Activated CD4-positive, alpha-beta T cell treated with anti-CD3 and anti-CD28 coated beads, Interleukin-2, amount 10 ng/mL, durations not matched to agents 7 days and 5 days (primary cell): Measurements from ENCODE around the gene LRRC10B. TPM values are rescaled to one million over a fixed set of nuclear protein-coding genes. Genes with fewer than 3 reads are reported as not detected.

Experiments
- CTCF ChIA-PET: fragments of 350-600 bp; sonication (Branson Sonifier 250); formaldehyde crosslinking; loops from one replicate; lab custom pipeline; 2021; ENCODE audit warnings: antibody characterized with exemption; lab: Charles Lee
- POLR2A ChIA-PET: fragments of 350-600 bp; sonication (Branson Sonifier 250); formaldehyde crosslinking; loops from one replicate; lab custom pipeline; 2021; ENCODE audit warnings: antibody characterized with exemption; lab: Charles Lee
- DNase-seq: peaks from one replicate; pipeline ENCODE4 v3.0.0-alpha.2; 2020
- H3K27ac Mint-ChIP-seq: one replicate; pipeline ENCODE4 v1.8.0; 2021; ENCODE audit warnings: mild to moderate bottlenecking, moderate library complexity, mixed read lengths
- H3K27me3 Mint-ChIP-seq: one replicate; pipeline ENCODE4 v1.8.0; 2021; ENCODE audit warnings: mixed read lengths
- H3K36me3 Mint-ChIP-seq: one replicate; pipeline ENCODE4 v1.8.0; 2021; ENCODE audit warnings: low read depth, mixed read lengths
- H3K4me1 Mint-ChIP-seq: one replicate; pipeline ENCODE4 v1.8.0; 2021; ENCODE audit warnings: mixed read lengths
- H3K4me3 Mint-ChIP-seq: one replicate; pipeline ENCODE4 v1.8.0; 2021; ENCODE audit warnings: mild to moderate bottlenecking, moderate library complexity, mixed read lengths
- H3K9me3 Mint-ChIP-seq: one replicate; pipeline ENCODE4 v1.8.0; 2021; ENCODE audit warnings: mixed read lengths
- total RNA-seq, 2 experiments: library from RNA; stranded (reverse); gene quantifications; one replicate each; pipeline ENCODE4 v1.2.3, GENCODE V29; 2021

The LRRC10B gene
- total RNA-seq, 2 experiments from 2014 or later, result not detected

GRCh38 chr11:61505106-61505505, 3.4 kb upstream of the LRRC10B start:
- peaks cover 7% of the 10 kb centered on the region for H3K4me1 Mint-ChIP-seq
- H3K27me3 Mint-ChIP-seq, result peaks cover 26% of the 10 kb centered on the region
- H3K9me3 Mint-ChIP-seq, result no peaks in the 10 kb centered on the region
- H3K36me3 Mint-ChIP-seq, result no peaks in the 10 kb centered on the region
- CTCF ChIA-PET, result no interaction called here
- POLR2A ChIA-PET, result no interaction called here
- DNase-seq, result no peak
- no peak overlapping the region for H3K4me3 Mint-ChIP-seq
- no peak overlapping the region for H3K27ac Mint-ChIP-seq

DNA sequence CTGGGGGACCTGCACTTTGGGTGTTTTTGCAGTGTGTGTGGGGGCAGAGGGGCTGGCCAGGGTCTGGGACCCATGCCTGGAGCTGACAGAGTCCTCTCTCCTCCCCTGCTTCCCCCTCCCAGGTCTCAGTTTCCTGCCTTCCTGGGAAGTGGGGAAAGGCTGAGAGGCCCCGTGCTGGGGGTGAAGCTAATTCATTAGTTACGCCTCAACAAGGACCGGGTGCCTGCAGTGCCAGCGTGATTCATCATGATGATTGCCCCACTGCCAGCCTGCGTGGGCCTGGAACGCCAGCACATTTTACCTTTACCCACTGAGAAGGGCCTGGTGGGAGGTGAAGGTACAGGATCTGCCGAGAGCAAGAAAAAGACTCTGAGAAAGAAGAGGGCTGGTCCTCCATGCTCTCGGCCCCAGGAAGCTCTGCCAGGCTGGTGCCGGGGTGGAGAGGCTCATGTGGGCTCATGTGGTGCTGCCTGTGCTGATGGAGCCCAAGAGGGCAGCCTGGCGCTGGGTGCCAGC, 2.9 kb upstream of the LRRC10B start:
- POLR2A ChIA-PET, result no interaction called here
- no peaks in the 10 kb centered on the region for H3K9me3 Mint-ChIP-seq
- DNase-seq, result no peak
- peaks cover 7% of the 10 kb centered on the region for H3K4me1 Mint-ChIP-seq
- no peak overlapping the region for H3K27ac Mint-ChIP-seq
- no peak overlapping the region for H3K4me3 Mint-ChIP-seq
- no peaks in the 10 kb centered on the region for H3K36me3 Mint-ChIP-seq
- peaks cover 30% of the 10 kb centered on the region for H3K27me3 Mint-ChIP-seq
- CTCF ChIA-PET, result no interaction called here

DNA sequence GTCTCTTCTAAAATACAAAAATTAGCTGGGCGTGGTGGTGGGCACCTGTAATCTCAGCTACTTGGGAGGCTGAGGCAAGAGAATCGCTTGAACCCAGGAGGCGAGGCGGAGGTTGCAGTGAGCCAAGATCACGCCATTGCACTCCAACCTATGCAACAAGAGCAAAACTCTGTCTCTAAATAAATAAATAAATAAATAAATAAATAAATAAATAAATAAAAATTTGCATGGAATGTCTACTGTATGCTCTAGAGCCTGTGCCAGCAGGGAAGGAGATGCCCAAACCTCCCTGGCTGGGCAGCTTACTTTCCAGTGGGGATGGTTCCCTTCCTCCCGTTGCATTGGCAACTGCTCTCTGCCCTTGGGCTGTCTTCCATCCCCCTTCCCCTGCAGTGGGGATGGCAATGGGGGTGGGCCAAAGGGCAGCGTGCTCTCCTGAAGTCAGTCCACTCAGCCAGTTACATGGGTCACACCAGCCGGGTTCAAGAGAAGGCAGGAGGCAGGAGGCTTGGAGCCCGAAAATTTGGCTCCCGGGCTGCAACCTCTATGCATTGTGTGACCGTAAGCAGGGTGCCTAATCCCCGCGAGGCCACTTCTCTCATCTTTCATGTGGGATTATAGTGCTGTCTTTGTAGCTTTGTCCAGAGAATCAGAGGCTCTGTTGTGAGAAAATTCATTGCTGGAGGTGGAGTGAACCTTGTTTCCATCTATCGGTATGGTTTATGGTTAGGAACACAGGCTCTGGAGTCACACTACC, 1.4 kb upstream of the LRRC10B start:
- DNase-seq, result no peak
- ChIA-PET CTCF (interaction anchor here (1.1 to 3.8 kb wide), 2 partner anchors 60 to 72 kb away, joined by 3 to 15 read pairs; no protein-coding TSS in a partner anchor), POLR2A (no interaction called here)
- no peak overlapping the region for H3K27ac Mint-ChIP-seq
- H3K4me3 Mint-ChIP-seq, result no peak overlapping the region
- peaks cover 7% of the 10 kb centered on the region for H3K4me1 Mint-ChIP-seq
- no peaks in the 10 kb centered on the region for H3K9me3 Mint-ChIP-seq
- peaks cover 34% of the 10 kb centered on the region for H3K27me3 Mint-ChIP-seq
- no peaks in the 10 kb centered on the region for H3K36me3 Mint-ChIP-seq

DNA sequence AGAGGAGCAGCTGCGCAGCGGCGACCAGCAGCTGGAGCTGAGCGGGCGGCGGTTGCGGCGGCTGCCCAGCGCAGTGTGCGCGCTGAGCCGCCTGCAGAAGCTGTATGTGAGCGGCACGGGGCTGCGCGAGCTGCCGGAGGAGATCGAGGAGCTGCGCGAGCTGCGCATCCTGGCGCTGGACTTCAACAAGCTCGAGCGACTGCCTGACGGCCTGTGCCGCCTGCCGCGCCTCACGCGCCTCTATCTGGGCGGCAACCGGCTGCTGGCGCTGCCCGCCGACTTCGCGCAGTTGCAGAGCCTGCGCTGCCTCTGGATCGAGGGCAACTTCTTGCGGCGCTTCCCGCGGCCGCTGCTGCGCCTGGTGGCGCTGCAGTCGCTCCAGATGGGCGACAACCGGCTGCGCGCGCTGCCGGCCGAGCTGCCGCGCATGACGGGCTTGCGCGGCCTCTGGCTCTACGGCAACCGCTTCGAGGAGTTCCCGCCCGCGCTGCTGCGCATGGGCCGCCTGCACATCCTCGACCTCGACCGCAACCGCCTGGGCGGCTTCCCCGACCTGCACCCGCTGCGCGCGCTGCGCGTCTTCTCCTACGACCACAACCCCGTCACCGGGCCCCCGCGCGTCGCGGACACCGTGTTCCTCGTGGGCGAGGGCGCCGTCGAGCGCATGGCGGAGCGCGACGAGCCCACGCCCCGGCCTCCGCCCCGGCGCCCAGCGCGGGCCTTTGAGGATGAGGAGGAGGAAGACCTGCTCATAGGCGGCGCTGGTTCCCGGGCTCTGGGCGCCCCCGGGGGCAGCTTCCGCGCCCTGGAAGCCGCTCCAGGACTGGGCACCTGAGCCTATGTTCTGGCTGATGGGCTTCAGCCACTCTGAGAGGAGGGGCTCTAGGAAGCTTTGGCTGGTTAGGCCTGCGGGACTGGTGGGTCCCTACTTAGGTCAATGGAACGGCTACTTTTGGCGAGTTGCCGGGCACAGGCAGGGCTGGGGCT, 787 bp downstream of the LRRC10B start:
- CTCF ChIA-PET, result interaction anchor here (1.0 to 3.8 kb wide), 6 partner anchors 8 to 72 kb away, joined by 3 to 15 read pairs (median 5); no protein-coding TSS in a partner anchor
- no peaks in the 10 kb centered on the region for H3K9me3 Mint-ChIP-seq
- H3K4me1 Mint-ChIP-seq, result peaks cover 7% of the 10 kb centered on the region
- H3K36me3 Mint-ChIP-seq, result no peaks in the 10 kb centered on the region
- peak overlapping the region; percentile 30 for H3K4me3 Mint-ChIP-seq
- POLR2A ChIA-PET, result no interaction called here
- no peak overlapping the region for H3K27ac Mint-ChIP-seq
- H3K27me3 Mint-ChIP-seq, result peaks cover 34% of the 10 kb centered on the region
- DNase-seq, result peak; percentile 72

- Mint-ChIP-seq H3K4me1 (peaks cover 7% of the 10 kb centered on the region), H3K27ac (no peak overlapping the region), H3K27me3 (peaks cover 32% of the 10 kb centered on the region), H3K9me3 (no peaks in the 10 kb centered on the region), H3K4me3 (no peak overlapping the region), H3K36me3 (no peaks in the 10 kb centered on the region)
- DNase-seq, result no peak
- ChIA-PET POLR2A (no interaction called here), CTCF (interaction anchor here (1.9 to 3.8 kb wide), 2 partner anchors 61 to 64 kb away, joined by 5 to 15 read pairs; no protein-coding TSS in a partner anchor)
Observed at GRCh38 chr11:61510166-61510919, 1.8 kb downstream of the LRRC10B start.

DNA sequence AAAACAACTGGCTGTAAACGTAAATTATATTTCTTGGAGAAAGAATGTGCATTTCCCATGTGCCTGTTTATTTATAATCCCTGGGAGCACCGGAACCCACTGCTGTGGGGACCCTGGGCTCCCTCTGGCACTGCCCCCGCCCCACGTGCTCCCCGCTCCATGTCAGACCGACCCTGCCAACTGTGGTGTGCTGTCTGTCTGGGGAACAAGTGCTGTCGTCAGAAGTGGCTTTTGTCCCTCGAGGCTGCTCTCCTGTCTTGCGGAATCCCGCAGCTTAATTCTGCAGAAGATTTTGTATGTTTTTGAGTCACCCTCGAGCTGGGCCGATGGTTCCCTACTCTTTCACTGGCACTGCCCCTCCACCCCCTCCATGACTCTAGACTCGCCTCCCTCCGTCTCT, 2.4 kb downstream of the LRRC10B start:
- H3K27me3 Mint-ChIP-seq, result peaks cover 32% of the 10 kb centered on the region
- peaks cover 7% of the 10 kb centered on the region for H3K4me1 Mint-ChIP-seq
- no peaks in the 10 kb centered on the region for H3K36me3 Mint-ChIP-seq
- no peak overlapping the region for H3K27ac Mint-ChIP-seq
- no peak overlapping the region for H3K4me3 Mint-ChIP-seq
- ChIA-PET POLR2A (no interaction called here), CTCF (interaction anchor here (1.3 to 3.8 kb wide), 2 partner anchors 16 to 64 kb away, joined by 3 to 15 read pairs; no protein-coding TSS in a partner anchor)
- no peaks in the 10 kb centered on the region for H3K9me3 Mint-ChIP-seq
- DNase-seq, result no peak

DNA sequence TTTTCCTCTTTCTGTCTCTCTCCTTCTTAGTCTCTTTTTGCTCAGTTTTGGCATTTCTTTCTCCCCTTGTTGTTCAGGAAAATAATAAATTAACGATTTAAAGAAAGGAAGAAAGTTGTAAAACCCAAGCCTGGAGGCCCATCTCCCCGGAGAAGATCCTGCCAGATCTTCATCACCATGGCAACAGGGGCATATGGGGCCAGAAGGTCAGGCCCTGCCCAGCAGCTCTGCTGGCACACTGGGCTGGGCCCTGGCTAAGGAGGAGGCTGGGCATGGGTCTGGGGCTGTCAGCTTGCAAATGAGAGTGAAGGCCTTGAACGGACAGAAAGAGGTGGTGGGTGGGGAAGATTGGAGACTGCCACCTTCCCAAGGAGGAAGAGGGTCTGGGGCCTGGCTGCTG, 2.8 kb downstream of the LRRC10B start:
- ChIA-PET CTCF (interaction anchor here (1.3 to 1.8 kb wide), 2 partner anchors 16 to 70 kb away, joined by 3 to 4 read pairs; no protein-coding TSS in a partner anchor), POLR2A (no interaction called here)
- peaks cover 29% of the 10 kb centered on the region for H3K27me3 Mint-ChIP-seq
- no peak for DNase-seq
- no peaks in the 10 kb centered on the region for H3K9me3 Mint-ChIP-seq
- no peak overlapping the region for H3K27ac Mint-ChIP-seq
- H3K4me3 Mint-ChIP-seq, result no peak overlapping the region
- peaks cover 7% of the 10 kb centered on the region for H3K4me1 Mint-ChIP-seq
- H3K36me3 Mint-ChIP-seq, result no peaks in the 10 kb centered on the region

GRCh38 chr11:61512435-61512834, 3.9 kb downstream of the LRRC10B start:
- POLR2A ChIA-PET, result no interaction called here

DNA sequence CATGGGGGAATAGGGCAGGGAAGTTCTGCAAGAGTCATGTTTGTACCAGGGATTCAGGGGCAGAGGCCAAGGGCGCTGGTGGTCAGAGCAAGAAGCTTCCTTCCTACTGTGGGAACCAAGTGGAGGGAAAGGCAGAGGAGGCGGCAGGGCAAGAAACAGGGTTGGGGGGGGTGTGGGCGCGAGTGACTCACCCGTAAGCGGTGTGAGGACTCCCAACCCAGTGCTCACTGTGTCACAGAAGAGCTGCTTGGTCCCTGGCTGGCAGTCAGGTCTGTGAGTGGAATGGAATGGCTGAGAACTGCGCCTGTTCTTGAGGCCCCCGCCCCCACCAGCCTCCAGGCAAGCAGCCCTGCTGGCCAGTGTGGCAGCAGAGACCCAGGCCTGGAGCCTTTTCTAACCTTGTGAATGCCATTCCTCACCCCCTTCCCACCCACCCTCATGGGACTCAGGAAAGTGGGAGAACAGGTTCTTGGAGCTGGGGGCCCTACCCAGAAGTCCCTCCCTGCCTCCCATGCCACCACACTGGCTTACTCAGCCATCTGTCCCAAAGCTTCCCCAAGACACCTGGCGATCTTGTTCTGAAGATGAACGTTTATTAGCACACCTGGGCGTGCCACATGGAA, 4.7 kb downstream of the LRRC10B start:
- no peaks in the 10 kb centered on the region for H3K36me3 Mint-ChIP-seq
- H3K9me3 Mint-ChIP-seq, result no peaks in the 10 kb centered on the region

More at GRCh38 chr11:61512435-61512834, 3.9 kb downstream of the LRRC10B start:
- Mint-ChIP-seq H3K36me3 (no peaks in the 10 kb centered on the region), H3K9me3 (no peaks in the 10 kb centered on the region), H3K4me1 (peaks cover 11% of the 10 kb centered on the region), H3K27me3 (peaks cover 20% of the 10 kb centered on the region), H3K4me3 (no peak overlapping the region), H3K27ac (no peak overlapping the region)
- DNase-seq, result no peak
- CTCF ChIA-PET, result interaction anchor here (0.7 to 1.8 kb wide), 4 partner anchors 17 to 83 kb away, joined by 3 to 8 read pairs (median 4); no protein-coding TSS in a partner anchor

DNA sequence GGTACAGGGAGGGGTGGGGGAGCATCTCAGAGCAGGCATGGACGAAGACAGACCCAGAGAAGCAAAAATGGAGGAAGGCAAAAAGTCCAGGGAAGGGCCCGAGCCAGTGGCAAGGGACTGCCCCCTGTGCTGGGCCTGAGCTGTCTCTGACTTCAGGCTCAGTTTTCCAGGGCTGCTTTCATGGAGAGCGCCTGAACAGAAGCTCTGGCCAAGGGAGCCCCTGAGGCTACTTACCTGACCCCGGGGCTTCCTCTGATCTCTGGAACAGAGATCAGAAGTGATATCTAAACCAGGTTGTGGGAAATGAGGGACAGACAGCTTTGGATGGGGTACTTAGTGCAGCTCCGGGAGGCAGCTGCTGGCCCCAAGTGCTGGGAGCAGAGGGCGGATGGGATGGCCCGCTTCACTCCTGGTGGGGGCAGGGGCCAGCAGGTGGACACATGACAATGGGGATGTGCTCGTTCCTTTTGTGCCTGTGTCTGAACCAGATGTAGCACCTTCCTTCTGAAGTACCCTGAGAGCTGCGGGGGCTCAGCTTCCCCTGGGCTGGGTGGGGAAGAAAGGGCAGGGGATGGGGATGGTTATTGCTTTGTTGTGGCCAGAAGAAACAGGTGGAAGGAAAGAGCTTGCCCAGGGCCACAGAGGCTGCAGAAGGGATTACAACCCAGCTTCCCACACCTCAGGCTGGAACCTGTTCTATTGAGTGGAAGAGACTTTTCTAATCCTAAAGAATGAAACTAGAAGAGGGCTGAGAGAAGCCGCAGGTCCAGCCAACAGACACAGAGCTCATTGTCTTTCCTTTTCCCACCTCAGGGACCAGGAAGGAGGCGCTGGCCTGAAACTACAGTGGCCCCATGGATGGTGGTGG, 5.7 kb downstream of the LRRC10B start:
- Mint-ChIP-seq H3K27ac (no peak overlapping the region), H3K36me3 (no peaks in the 10 kb centered on the region), H3K4me1 (peaks cover 4% of the 10 kb centered on the region), H3K9me3 (no peaks in the 10 kb centered on the region), H3K27me3 (peaks cover 10% of the 10 kb centered on the region), H3K4me3 (no peak overlapping the region)
- no peak for DNase-seq
- ChIA-PET CTCF (interaction anchor here (0.7 to 1.1 kb wide), 4 partner anchors 18 to 84 kb away, joined by 3 to 5 read pairs (median 4); partner anchors contain the start of genes CPSF7 and SDHAF2), POLR2A (no interaction called here)

More for the DNA sequence above, 4.7 kb downstream of the LRRC10B start:
- no peak overlapping the region for H3K4me3 Mint-ChIP-seq
- peak overlapping the region; percentile 75 for H3K27ac Mint-ChIP-seq
- ChIA-PET POLR2A (no interaction called here), CTCF (interaction anchor here (0.5 to 1.8 kb wide), 4 partner anchors 36 to 147 kb away, joined by 3 to 8 read pairs (median 4); no protein-coding TSS in a partner anchor)
- H3K4me1 Mint-ChIP-seq, result peaks cover 4% of the 10 kb centered on the region
- H3K27me3 Mint-ChIP-seq, result peaks cover 12% of the 10 kb centered on the region
- no peak for DNase-seq

GRCh38 chr11:61515686-61516085, 7.1 kb downstream of the LRRC10B start:
- H3K27me3 Mint-ChIP-seq, result peaks cover 7% of the 10 kb centered on the region
- H3K4me3 Mint-ChIP-seq, result no peak overlapping the region
- ChIA-PET CTCF (interaction anchor here (0.8 to 2.8 kb wide), 6 partner anchors 15 to 444 kb away, joined by 3 to 20 read pairs (median 6); no protein-coding TSS in a partner anchor), POLR2A (no interaction called here)
- H3K27ac Mint-ChIP-seq, result no peak overlapping the region
- peaks cover 4% of the 10 kb centered on the region for H3K4me1 Mint-ChIP-seq
- no peak for DNase-seq
- no peaks in the 10 kb centered on the region for H3K36me3 Mint-ChIP-seq
- no peaks in the 10 kb centered on the region for H3K9me3 Mint-ChIP-seq
